Measurements from ENCODE around the gene PDZRN3.

- TF ChIP-seq, protein P1, sequence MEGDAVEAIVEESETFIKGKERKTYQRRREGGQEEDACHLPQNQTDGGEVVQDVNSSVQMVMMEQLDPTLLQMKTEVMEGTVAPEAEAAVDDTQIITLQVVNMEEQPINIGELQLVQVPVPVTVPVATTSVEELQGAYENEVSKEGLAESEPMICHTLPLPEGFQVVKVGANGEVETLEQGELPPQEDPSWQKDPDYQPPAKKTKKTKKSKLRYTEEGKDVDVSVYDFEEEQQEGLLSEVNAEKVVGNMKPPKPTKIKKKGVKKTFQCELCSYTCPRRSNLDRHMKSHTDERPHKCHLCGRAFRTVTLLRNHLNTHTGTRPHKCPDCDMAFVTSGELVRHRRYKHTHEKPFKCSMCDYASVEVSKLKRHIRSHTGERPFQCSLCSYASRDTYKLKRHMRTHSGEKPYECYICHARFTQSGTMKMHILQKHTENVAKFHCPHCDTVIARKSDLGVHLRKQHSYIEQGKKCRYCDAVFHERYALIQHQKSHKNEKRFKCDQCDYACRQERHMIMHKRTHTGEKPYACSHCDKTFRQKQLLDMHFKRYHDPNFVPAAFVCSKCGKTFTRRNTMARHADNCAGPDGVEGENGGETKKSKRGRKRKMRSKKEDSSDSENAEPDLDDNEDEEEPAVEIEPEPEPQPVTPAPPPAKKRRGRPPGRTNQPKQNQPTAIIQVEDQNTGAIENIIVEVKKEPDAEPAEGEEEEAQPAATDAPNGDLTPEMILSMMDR (IDR thresholded peaks at IDR 0.05) = no peak
- TF ChIP-seq POLR2AphosphoS5 (IDR thresholded peaks at IDR 0.05; ENCODE audit: insufficient read depth in 1 of 2, low read depth in 1 of 2) = no peak
Observed at GRCh38 chr3:73409138-73409763, 215.5 kb downstream of the PDZRN3 start.
